ENCODE results near the gene DYDC2. TPM values are rescaled to one million over a fixed set of nuclear protein-coding genes. Genes with fewer than 3 reads are reported as not detected.

Gene DYDC2
- total and polyA plus RNA-seq, 2 of the 4 experiments (the other 2 are of a cell fraction) = not detected

Other genes with a start within 250 kb of the DYDC2 start
- gene PLAC9, start 224.1 kb upstream of the DYDC2 start, total RNA-seq (2012; rRNA removed) = 1.6 and 1.9 TPM in 2 replicates
- 12.2 and 15.6 TPM in 2 replicates for gene PLAC9, start 224.1 kb upstream of the DYDC2 start, polyA plus RNA-seq (2012; rRNA removed)
- gene ANXA11, start 151.2 kb upstream of the DYDC2 start, total RNA-seq (2012; rRNA removed) = 39.4 and 40.8 TPM in 2 replicates
- gene ANXA11, start 151.2 kb upstream of the DYDC2 start, polyA plus RNA-seq (2012; rRNA removed) = 109 and 114 TPM in 2 replicates
- gene MAT1A, start 67.1 kb upstream of the DYDC2 start, total RNA-seq (2012; rRNA removed) = not detected in 2 replicates
- not detected in 2 replicates for gene MAT1A, start 67.1 kb upstream of the DYDC2 start, polyA plus RNA-seq (2012; rRNA removed)
- gene DYDC1, start within 50 bp of the DYDC2 start, total RNA-seq (2012; rRNA removed) = not detected in 2 replicates
- not detected in 2 replicates for gene DYDC1, start within 50 bp of the DYDC2 start, polyA plus RNA-seq (2012; rRNA removed)
- 0.90 and 1.1 TPM in 2 replicates for gene PRXL2A, start 51.8 kb downstream of the DYDC2 start, total RNA-seq (2012; rRNA removed)
- gene PRXL2A, start 51.8 kb downstream of the DYDC2 start, polyA plus RNA-seq (2012; rRNA removed) = 0.60 and 0.92 TPM in 2 replicates
- gene TSPAN14, start 97.5 kb downstream of the DYDC2 start, total RNA-seq (2012; rRNA removed) = 13.3 and 18.5 TPM in 2 replicates
- gene TSPAN14, start 97.5 kb downstream of the DYDC2 start, polyA plus RNA-seq (2012; rRNA removed) = 40.6 and 43.0 TPM in 2 replicates
- not detected in 2 replicates for gene SH2D4B, start 181.1 kb downstream of the DYDC2 start, total RNA-seq (2012; rRNA removed)
- not detected in 2 replicates for gene SH2D4B, start 181.1 kb downstream of the DYDC2 start, polyA plus RNA-seq (2012; rRNA removed)